Mesangial cell (primary cell): ENCODE data around the gene DNAH17. TPM values are rescaled to one million over a fixed set of nuclear protein-coding genes. Genes with fewer than 3 reads are reported as not detected.

Experiments used
- total RNA-seq: library from RNA; depleted of rRNA; stranded (reverse); fragments of >200 nt; gene quantifications from 2 replicates; pipeline ENCODE4 v1.2.3, GENCODE V29; 2015

The DNAH17 gene, protein sequence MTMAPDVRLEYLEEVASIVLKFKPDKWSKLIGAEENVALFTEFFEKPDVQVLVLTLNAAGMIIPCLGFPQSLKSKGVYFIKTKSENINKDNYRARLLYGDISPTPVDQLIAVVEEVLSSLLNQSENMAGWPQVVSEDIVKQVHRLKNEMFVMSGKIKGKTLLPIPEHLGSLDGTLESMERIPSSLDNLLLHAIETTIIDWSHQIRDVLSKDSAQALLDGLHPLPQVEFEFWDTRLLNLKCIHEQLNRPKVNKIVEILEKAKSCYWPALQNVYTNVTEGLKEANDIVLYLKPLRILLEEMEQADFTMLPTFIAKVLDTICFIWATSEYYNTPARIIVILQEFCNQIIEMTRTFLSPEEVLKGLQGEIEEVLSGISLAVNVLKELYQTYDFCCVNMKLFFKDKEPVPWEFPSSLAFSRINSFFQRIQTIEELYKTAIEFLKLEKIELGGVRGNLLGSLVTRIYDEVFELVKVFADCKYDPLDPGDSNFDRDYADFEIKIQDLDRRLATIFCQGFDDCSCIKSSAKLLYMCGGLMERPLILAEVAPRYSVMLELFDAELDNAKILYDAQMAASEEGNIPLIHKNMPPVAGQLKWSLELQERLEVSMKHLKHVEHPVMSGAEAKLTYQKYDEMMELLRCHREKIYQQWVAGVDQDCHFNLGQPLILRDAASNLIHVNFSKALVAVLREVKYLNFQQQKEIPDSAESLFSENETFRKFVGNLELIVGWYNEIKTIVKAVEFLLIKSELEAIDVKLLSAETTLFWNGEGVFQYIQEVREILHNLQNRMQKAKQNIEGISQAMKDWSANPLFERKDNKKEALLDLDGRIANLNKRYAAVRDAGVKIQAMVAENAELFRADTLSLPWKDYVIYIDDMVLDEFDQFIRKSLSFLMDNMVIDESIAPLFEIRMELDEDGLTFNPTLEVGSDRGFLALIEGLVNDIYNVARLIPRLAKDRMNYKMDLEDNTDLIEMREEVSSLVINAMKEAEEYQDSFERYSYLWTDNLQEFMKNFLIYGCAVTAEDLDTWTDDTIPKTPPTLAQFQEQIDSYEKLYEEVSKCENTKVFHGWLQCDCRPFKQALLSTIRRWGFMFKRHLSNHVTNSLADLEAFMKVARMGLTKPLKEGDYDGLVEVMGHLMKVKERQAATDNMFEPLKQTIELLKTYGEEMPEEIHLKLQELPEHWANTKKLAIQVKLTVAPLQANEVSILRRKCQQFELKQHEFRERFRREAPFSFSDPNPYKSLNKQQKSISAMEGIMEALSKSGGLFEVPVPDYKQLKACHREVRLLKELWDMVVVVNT (N-terminal part only)
- total RNA-seq, result under 0.01 and 0.16 TPM in 2 replicates

DNA sequence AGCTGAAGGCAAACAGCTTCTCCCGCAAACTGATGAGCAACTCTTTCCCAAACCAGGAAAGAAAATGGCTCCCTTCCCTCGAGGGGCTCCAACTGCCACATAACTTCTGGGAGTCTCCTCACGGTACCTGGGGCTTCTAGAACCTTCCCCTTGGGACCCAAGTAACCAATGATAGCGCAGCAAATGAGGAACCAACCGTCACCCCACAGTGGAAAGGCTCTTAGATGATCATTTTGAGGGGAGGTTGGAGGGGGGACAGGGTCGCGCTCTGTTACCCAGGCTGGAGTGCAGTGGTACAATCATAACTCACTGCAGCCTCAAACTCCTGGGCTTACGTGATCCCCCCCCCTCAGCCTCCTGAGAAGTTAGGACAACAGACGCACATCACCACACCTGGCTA is at the start of gene DNAH17:
Gene DNAH17 (minus strand): TSS at position 101 of the 400 bp plus-strand sequence. CDS start 2,339 bp downstream, outside the sequence.

DNA sequence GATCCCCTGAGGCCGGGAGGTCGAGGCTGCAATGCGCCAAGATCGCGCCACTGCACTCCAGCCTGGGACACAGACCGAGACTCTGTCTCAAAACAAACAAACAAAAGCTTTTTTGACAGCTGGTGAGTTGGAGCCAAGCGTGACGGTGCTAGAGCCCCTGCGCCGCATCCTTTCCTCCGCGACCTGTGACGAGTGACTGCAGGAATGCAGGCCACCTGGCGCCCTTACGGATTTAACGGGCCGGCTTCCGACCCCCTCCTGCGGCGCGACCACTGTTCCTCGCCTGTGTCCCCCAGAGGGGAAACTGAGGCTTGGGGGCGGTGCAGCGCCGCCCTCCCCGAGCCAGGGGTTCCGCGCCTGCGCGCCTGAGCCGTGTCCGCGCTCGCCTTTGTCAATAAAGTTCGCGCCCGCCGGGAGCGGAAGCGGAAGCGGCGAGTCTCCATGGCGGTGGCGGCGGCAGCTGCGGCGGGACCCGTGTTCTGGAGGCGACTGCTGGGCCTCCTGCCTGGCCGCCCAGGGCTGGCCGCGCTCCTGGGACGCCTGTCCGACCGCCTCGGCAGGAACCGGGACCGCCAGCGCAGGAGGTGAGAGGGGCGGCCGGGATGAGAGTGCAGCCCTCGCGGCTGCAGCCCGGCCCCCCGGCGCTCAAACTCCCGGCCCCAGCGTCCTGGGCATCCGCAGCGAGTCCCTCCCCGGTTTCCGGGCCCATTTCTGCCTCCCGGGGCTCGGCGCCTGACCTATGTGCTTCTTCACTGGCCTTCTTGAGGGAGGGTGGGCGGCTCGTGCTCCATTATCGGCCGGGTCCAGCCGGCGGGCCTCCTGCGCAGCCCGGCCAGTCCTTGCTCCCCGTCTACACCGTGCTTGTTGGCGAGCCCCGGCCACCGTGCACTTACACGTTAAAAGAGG is 198.7 kb downstream of the DNAH17 start, which contains the start of gene PGS1:
Gene PGS1 (plus strand): TSS at position 425 of the 906 bp plus-strand sequence. CDS start 17 bp downstream, at position 442.

Other genes with a start within 250 kb of the DNAH17 start
- gene SOCS3, start 217.3 kb downstream of the DNAH17 start, total RNA-seq, result 40.2 and 61.6 TPM in 2 replicates
- gene PGS1, start 198.7 kb downstream of the DNAH17 start, total RNA-seq, result 31.6 and 53.2 TPM in 2 replicates
- 18.0 and 31.0 TPM in 2 replicates for gene CYTH1, start 204.9 kb upstream of the DNAH17 start, total RNA-seq